Measurements from ENCODE around the gene HOXA13. TPM values are rescaled to one million over a fixed set of nuclear protein-coding genes. Genes with fewer than 3 reads are reported as not detected.
A peak's percentile ranks its signal among the peaks of the same experiment; 100 is the strongest.

HOXA13 gene
- total RNA-seq, 2 donors from 2014 or later, result 0.14 TPM; not detected in 1

- no peaks in the 10 kb centered on the region for H3K9me3 ChIP-seq
- DNase-seq (ENCODE audit: low spot score) (no peak), ATAC-seq (ENCODE audit: insufficient number of reproducible peaks, low FRiP score, low read depth) (no peak)
- no peaks in the 10 kb centered on the region for H3K36me3 ChIP-seq
- H3K27ac ChIP-seq, result no peak overlapping the region
- TF ChIP-seq CTCF (IDR thresholded peaks at IDR 0.05), result no peak
- H3K4me3 ChIP-seq, result peak overlapping the region; percentile 78
- H3K27me3 ChIP-seq (replicated peaks; ENCODE audit: insufficient read depth), result no peaks in the 10 kb centered on the region
- H3K4me1 ChIP-seq (ENCODE audit: control insufficient read depth in 1 of 2, low read depth in 2 of 2), result peaks cover 10 to 26% of the 10 kb centered on the region in 2 donors
Measured at GRCh38 chr7:27160145-27160545, 39.7 kb downstream of the HOXA13 start.

- Histone ChIP-seq H3K4me1 (ENCODE audit: control insufficient read depth in 1 of 2, low read depth in 2 of 2) (peaks cover 13 to 24% of the 10 kb centered on the region in 2 donors), H3K27me3 (replicated peaks; ENCODE audit: insufficient read depth) (no peaks in the 10 kb centered on the region), H3K27ac (no peak overlapping the region), H3K4me3 (peak overlapping the region; percentile 78), H3K36me3 (no peaks in the 10 kb centered on the region), H3K9me3 (no peaks in the 10 kb centered on the region)
- TF ChIP-seq CTCF (IDR thresholded peaks at IDR 0.05), result no peak
- no peak for DNase-seq (ENCODE audit: low spot score)
- no peak for ATAC-seq (ENCODE audit: insufficient number of reproducible peaks, low FRiP score, low read depth)
Measured at GRCh38 chr7:27159266-27160144, 40.4 kb downstream of the HOXA13 start.

- TF ChIP-seq CTCF (IDR thresholded peaks at IDR 0.05), result no peak
- peaks cover 13 to 24% of the 10 kb centered on the region in 2 donors for H3K4me1 ChIP-seq (ENCODE audit: control insufficient read depth in 1 of 2, low read depth in 2 of 2)
- ATAC-seq (ENCODE audit: insufficient number of reproducible peaks, low FRiP score, low read depth), result no peak
- no peak for DNase-seq (ENCODE audit: low spot score)
- H3K27me3 ChIP-seq (replicated peaks; ENCODE audit: insufficient read depth), result no peaks in the 10 kb centered on the region
- no peak overlapping the region for H3K4me3 ChIP-seq
- no peak overlapping the region for H3K27ac ChIP-seq
- no peaks in the 10 kb centered on the region for H3K9me3 ChIP-seq
- H3K36me3 ChIP-seq, result no peaks in the 10 kb centered on the region
Measured at GRCh38 chr7:27158436-27159265, 41.2 kb downstream of the HOXA13 start.

- ATAC-seq (ENCODE audit: insufficient number of reproducible peaks, low FRiP score, low read depth) (no peak), DNase-seq (ENCODE audit: low spot score) (no peak)
- H3K4me1 ChIP-seq (ENCODE audit: control insufficient read depth in 1 of 2, low read depth in 2 of 2), result peaks cover 13 to 27% of the 10 kb centered on the region in 2 donors
- H3K9me3 ChIP-seq, result no peaks in the 10 kb centered on the region
- no peaks in the 10 kb centered on the region for H3K36me3 ChIP-seq
- no peaks in the 10 kb centered on the region for H3K27me3 ChIP-seq (replicated peaks; ENCODE audit: insufficient read depth)
- H3K27ac ChIP-seq, result no peak overlapping the region
- no peak overlapping the region for H3K4me3 ChIP-seq
- no peak for TF ChIP-seq CTCF (IDR thresholded peaks at IDR 0.05)
Measured at GRCh38 chr7:27157702-27158431, 42.0 kb downstream of the HOXA13 start.

Measured in thoracic aorta (tissue), 2 donors.